Gastroesophageal sphincter (tissue), 4 donors: Measurements from ENCODE around the gene UPB1. TPM values are rescaled to one million over a fixed set of nuclear protein-coding genes. Genes with fewer than 3 reads are reported as not detected.
"Not testable (repeated sequence)": the region's sequence is repeated elsewhere in the genome, so short reads cannot be mapped to it uniquely, and the experiment has no call there.

ENCODE experiments used
- ATAC-seq: fragments of 150-250 bp; one replicate; pipeline ENCODE4 v1.9.1; 2016; ENCODE audit warnings: mild to moderate bottlenecking, moderate library complexity
- H3K27ac ChIP-seq, 4 donors: fragments of 200-600 bp; sonication (generic) in 3 of 4; 1 replicate in 3 of 4; 2 replicates in 1 of 4; pipeline ENCODE4 v1.5.1; 2016 to 2019
- H3K27me3 ChIP-seq: fragments of 200-600 bp; sonication (generic); one replicate; pipeline ENCODE4 v1.5.1; 2019
- H3K36me3 ChIP-seq, 2 donors: fragments of 200-600 bp; sonication (generic); one replicate each; pipeline ENCODE4 v1.5.1; 2019; ENCODE audit warnings: control low read depth in 1 of 2
- H3K4me1 ChIP-seq, 3 donors: fragments of 200-600 bp; sonication (generic); 1 replicate in 2 of 3; 2 replicates in 1 of 3; pipeline ENCODE4 v1.5.1; 2016 to 2019; ENCODE audit warnings: control low read depth in 2 of 3
- H3K4me3 ChIP-seq, 2 donors: fragments of 200-600 bp; sonication (generic); one replicate each; pipeline ENCODE4 v1.5.1; 2019; ENCODE audit warnings: mild to moderate bottlenecking in 1 of 2, moderate library complexity in 1 of 2
- H3K9me3 ChIP-seq, 3 donors: fragments of 200-600 bp; sonication (generic); one replicate each; pipeline ENCODE4 v1.5.1; 2017 to 2019; ENCODE audit warnings: control low read depth in 2 of 3
- CTCF ChIP-seq, 4 experiments: fragments of 200-600 bp in 2 of 4; fragments of 450-650 bp in 2 of 4; sonication (generic) in 1 of 4; IDR thresholded peaks; one replicate each; pipeline ENCODE4 v1.5.1; 2017 to 2019; ENCODE audit warnings: antibody characterized with exemption in 4 of 4, mild to moderate bottlenecking in 2 of 4, moderate library complexity in 2 of 4
- EP300 ChIP-seq: sonication (generic); formaldehyde crosslinking; IDR thresholded peaks from one replicate; pipeline ENCODE4 v1.6.1; 2017; ENCODE audit warnings: antibody characterized with exemption, mild to moderate bottlenecking
- POLR2A ChIP-seq, 2 donors: fragments of 450-650 bp; IDR thresholded peaks; one replicate each; pipeline ENCODE4 v1.6.1; 2017; ENCODE audit warnings: antibody characterized with exemption in 2 of 2, mild to moderate bottlenecking in 2 of 2, moderate library complexity in 1 of 2
- POLR2AphosphoS5 ChIP-seq: sonication (generic); formaldehyde crosslinking; IDR thresholded peaks from one replicate; pipeline ENCODE4 v1.6.1; 2017; ENCODE audit warnings: antibody characterized with exemption
- WGBS, 2 donors: methylation state at CpG; one replicate each; pipeline ENCODE4 v1.1.5; 2018; ENCODE audit warnings: low coverage in 1 of 2; 5-methylcytosine and 5-hydroxymethylcytosine counted together
- total RNA-seq, 4 donors: library from RNA; depleted of rRNA; stranded (reverse); fragments of >200 nt; gene quantifications; one replicate each; pipeline ENCODE4 v1.1.0, GENCODE V29; 2016

Gene UPB1
- total RNA-seq, 4 donors from 2014 or later = 0.13 to 0.93 (median 0.50) TPM; not detected in 1

DNA sequence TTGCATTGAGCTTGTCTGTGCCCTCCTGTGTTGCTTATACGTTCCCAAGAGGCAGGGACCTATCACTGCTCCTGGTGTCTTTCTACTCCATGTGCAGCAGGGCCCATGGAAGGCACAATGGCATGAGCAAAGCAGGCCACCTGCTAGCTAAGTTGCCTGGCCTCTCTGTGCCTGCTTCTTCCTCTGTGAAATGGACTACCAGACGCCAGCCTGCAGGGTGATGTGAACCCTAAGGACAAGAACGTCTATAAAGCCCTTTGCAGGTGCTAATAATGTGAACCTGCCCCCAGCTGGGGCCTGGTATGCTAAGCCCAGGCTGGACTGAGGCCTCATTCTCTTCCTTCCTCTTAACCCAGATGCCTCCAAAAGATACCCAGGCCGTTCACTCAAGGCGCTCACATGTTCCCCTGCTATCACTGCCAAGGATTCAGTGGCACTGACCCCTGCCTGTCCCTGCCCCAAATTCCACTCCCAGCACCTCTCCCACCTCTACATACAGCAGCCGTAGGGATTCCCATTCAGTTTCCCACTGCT lies 55.8 kb downstream of the UPB1 start:
- TF ChIP-seq EP300 (no peak), POLR2A (IDR thresholded peaks at IDR 0.05) (no peak), CTCF (IDR thresholded peaks at IDR 0.05) (no peak), POLR2AphosphoS5 (no peak)
- ATAC-seq = no peak
- Histone ChIP-seq H3K9me3 (no peaks in the 10 kb centered on the region), H3K27me3 (no peaks in the 10 kb centered on the region), H3K27ac (no peak overlapping the region), H3K36me3 (peaks cover 0 to 53% of the 10 kb centered on the region in 2 donors), H3K4me3 (no peak overlapping the region), H3K4me1 (peaks cover 0 to 49% (median 17%) of the 10 kb centered on the region in 3 donors)
- WGBS, 2 donors = 83 to 89% methylated on average over 4 of the region's 6 CpGs

GRCh38 chr22:24552503-24553286 lies 57.6 kb downstream of the UPB1 start:
- 55 to 76% methylated on average over 2 to 4 of the region's 10 CpGs for WGBS, 2 donors
- not testable (repeated sequence) for H3K4me3 ChIP-seq, H3K9me3 ChIP-seq, H3K27me3 ChIP-seq, ATAC-seq
- Histone ChIP-seq H3K36me3 (peaks cover 0 to 40% of the 10 kb centered on the region in 2 donors), H3K4me1 (peaks cover 2 to 64% (median 24%) of the 10 kb centered on the region in 3 donors), H3K27ac (peak overlapping the region in 3 of 4 donors; percentile 95 to 98 (median 96))

DNA sequence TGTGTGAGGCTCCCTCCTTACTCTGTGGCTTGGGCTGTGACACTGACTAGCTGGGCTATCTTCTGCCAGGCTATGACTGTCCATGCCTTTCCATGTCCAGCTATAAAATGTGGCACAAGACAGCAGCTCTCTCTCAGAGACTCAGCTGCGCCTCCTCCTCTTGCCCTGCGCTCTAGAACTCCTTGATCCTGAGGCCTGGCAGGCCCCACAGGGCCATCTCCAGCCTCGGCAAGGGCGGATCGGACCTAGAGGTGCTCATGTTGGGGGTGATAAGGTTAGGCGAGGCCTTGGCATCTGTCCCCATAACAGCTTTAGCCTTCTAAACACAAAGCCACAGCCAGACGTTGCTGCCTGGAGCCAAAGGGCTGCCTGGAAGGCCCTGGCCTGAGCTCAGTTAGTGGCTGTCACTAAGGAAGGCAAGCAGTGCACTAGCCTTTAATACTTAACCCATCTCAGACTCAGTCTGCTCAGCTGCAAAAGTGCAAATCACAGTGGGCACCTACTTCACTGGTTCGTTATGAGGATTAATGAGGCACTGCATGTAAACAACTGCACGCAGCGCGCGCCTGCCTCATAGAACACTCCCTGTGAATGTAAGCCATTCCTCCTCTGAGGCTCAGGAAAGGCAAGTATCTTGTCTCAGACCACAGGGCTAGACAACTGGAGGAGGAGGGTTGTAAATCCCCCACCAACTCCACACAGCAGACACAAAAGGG lies 58.6 kb downstream of the UPB1 start:
- Histone ChIP-seq H3K4me3 (peak overlapping the region; percentile 58 to 98), H3K4me1 (peaks cover 2 to 74% (median 24%) of the 10 kb centered on the region in 3 donors), H3K9me3 (no peaks in the 10 kb centered on the region), H3K27ac (peak overlapping the region; percentile 73 to 98 (median 96)), H3K36me3 (peaks cover 0 to 40% of the 10 kb centered on the region in 2 donors), H3K27me3 (no peaks in the 10 kb centered on the region)
- no peak for ATAC-seq
- TF ChIP-seq POLR2AphosphoS5 = no peak
- WGBS, 2 donors = 22% methylated on average over 7 of the region's 12 CpGs; no CpG with 5 or more reads in 1 of the 2 donors

GRCh38 chr22:24554313-24555164 lies 59.4 kb downstream of the UPB1 start, which contains the start of gene GUCD1:
TSS of gene GUCD1 (minus strand) at chr22:24555138. CDS start at chr22:24554991, 147 bp downstream.
- peaks cover 0 to 40% of the 10 kb centered on the region in 2 donors for H3K36me3 ChIP-seq
- TF ChIP-seq POLR2A (IDR thresholded peaks at IDR 0.05) = peak; percentile 90
- TF ChIP-seq POLR2AphosphoS5 = peak; percentile 65
- TF ChIP-seq CTCF (IDR thresholded peaks at IDR 0.05) = peak in 1 of 4 experiments; percentile 4
- no peak for TF ChIP-seq EP300
- no peaks in the 10 kb centered on the region for H3K27me3 ChIP-seq
- H3K27ac ChIP-seq = peak within 1 kb of the TSS; percentile 74 to 99 (median 96)
- peak within 1 kb of the TSS; percentile 91 to 98 for H3K4me3 ChIP-seq
- ATAC-seq = peak; percentile 0
- no peaks in the 10 kb centered on the region for H3K9me3 ChIP-seq
- peaks cover 2 to 81% (median 25%) of the 10 kb centered on the region in 3 donors for H3K4me1 ChIP-seq
- WGBS, 2 donors = no CpG with 5 or more reads among the region's 64 CpGs

DNA sequence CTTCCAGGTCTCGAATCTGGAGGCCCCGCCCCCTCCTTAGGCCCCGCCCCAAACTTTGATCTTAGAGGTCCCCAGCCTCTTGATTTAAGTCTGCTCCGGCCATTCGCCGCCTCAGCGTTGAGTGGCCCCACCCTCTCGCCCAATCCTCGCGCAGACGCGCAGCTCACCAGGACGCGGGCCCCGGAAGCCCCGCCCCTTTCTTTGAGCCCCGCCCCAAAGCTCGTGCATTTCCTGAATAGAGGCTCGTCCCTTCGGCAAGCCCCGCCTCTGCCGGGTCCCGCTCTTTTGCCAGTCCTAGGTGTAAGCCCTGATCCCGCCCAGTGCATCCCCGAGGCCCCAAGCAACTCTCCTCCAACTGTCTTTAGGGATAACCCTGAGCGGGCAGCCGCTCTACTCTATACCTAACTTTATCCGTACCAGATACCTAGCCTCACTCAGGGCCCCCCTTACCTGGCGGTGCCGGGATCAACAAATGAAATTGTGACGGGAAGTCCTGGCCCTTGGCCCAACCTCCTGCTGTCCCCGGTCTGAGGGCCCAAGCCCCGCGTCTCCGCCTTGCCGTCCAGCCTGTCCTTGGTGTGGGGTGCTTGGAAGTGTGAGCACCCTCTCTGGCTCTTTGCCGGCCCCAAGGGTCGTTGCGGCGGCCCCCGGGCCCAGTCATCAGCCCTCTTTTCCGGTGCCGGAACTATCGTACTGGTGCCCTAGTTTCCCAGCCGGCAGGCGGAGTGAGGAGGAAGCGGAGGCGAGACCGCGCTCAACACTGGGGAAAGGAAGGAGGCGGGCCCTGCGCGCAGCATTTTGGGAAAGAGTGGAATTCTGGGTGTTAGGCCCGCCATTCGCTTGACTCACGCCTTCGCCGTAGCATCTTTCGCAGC lies 60.3 kb downstream of the UPB1 start, which contains the start of gene SNRPD3:
TSS of gene SNRPD3 (plus strand) at position 835 of the 875 bp plus-strand sequence. CDS start 1,676 bp downstream, outside the sequence.
- peaks cover 0 to 42% of the 10 kb centered on the region in 2 donors for H3K36me3 ChIP-seq
- H3K4me3 ChIP-seq = peak within 1 kb of the TSS; percentile 91 to 98
- TF ChIP-seq EP300 (no peak), CTCF (IDR thresholded peaks at IDR 0.05) (peak in 3 of 4 experiments; percentile 15 to 68 (median 56)), POLR2AphosphoS5 (peak; percentile 92), POLR2A (IDR thresholded peaks at IDR 0.05) (peak; percentile 28 to 57)
- H3K27ac ChIP-seq = peak within 1 kb of the TSS; percentile 74 to 99 (median 96)
- H3K27me3 ChIP-seq = no peaks in the 10 kb centered on the region
- no peaks in the 10 kb centered on the region for H3K9me3 ChIP-seq
- peak; percentile 95 for ATAC-seq
- H3K4me1 ChIP-seq = peaks cover 2 to 80% (median 26%) of the 10 kb centered on the region in 3 donors
- WGBS, 2 donors = 0 to 1% methylated on average over 1 to 17 of the region's 59 CpGs
